ENCODE data around the gene AIFM1. TPM values are rescaled to one million over a fixed set of nuclear protein-coding genes. Genes with fewer than 3 reads are reported as not detected.

Gene AIFM1
- total and polyA plus RNA-seq, 2 experiments from 2014 or later, result 29.6 to 47.3 TPM

- no peaks in the 10 kb centered on the region for H3F3A ChIP-seq (replicated peaks; ENCODE audit: low read depth)
- H3K36me3 ChIP-seq (ENCODE audit: insufficient read depth), result no peaks in the 10 kb centered on the region
- H3K27me3 ChIP-seq (ENCODE audit: insufficient read depth), result no peaks in the 10 kb centered on the region
- no peaks in the 10 kb centered on the region for H3K4me1 Mint-ChIP-seq
- H3K4me2 ChIP-seq, result no peak overlapping the region
- no peak overlapping the region for H2AFZ ChIP-seq
- TF ChIP-seq NANOG (IDR thresholded peaks at IDR 0.05; ENCODE audit: borderline replicate concordance) (no peak), ZNF114 (CRISPR knock-in tag; IDR thresholded peaks at IDR 0.05) (no peak), STAT1 (IDR thresholded peaks at IDR 0.05; ENCODE audit: unreplicated experiment) (no peak), EZH2 (IDR thresholded peaks at IDR 0.05; ENCODE audit: low read depth, unreplicated experiment) (no peak)
- DNase-seq (ENCODE audit: low spot score) (no peak), ATAC-seq (no peak)
- no peak overlapping the region for H3K4me3 ChIP-seq
- H3K27me3 Mint-ChIP-seq (ENCODE audit: insufficient read depth, low read depth, poor library complexity), result peaks cover 2% of the 10 kb centered on the region
- H3K36me3 Mint-ChIP-seq (ENCODE audit: low read depth), result no peaks in the 10 kb centered on the region; the same call in 2 of the 3 replicates
- H3K4me3 Mint-ChIP-seq, result no peak overlapping the region
- H3K9me2 ChIP-seq (ENCODE audit: insufficient read depth), result no peaks in the 10 kb centered on the region
- H3K27ac Mint-ChIP-seq, result no peak overlapping the region
- no peaks in the 10 kb centered on the region for H3K79me2 ChIP-seq (replicated peaks; ENCODE audit: insufficient read depth)
- no peak overlapping the region for H3K27ac ChIP-seq (ENCODE audit: low read depth)
- no peaks in the 10 kb centered on the region for H3K4me1 ChIP-seq (ENCODE audit: insufficient read depth)
- H4K20me1 ChIP-seq (replicated peaks; ENCODE audit: insufficient read depth), result no peaks in the 10 kb centered on the region
- no peaks in the 10 kb centered on the region for H3K9me3 Mint-ChIP-seq
Measured at GRCh38 chrX:130197464-130197863, 31.8 kb upstream of the AIFM1 start.

GRCh38 chrX:130196466-130196865, 30.8 kb upstream of the AIFM1 start:
- Mint-ChIP-seq H3K27me3 (ENCODE audit: insufficient read depth, low read depth, poor library complexity) (peaks cover 2% of the 10 kb centered on the region), H3K9me3 (no peaks in the 10 kb centered on the region), H3K27ac (no peak overlapping the region), H3K4me1 (no peaks in the 10 kb centered on the region), H3K4me3 (no peak overlapping the region), H3K36me3 (ENCODE audit: low read depth) (no peaks in the 10 kb centered on the region; the same call in 2 of the 3 replicates)
- Histone ChIP-seq H3K27me3 (ENCODE audit: insufficient read depth) (no peaks in the 10 kb centered on the region), H3K4me1 (ENCODE audit: insufficient read depth) (no peaks in the 10 kb centered on the region), H3K4me2 (no peak overlapping the region), H3K9me2 (ENCODE audit: insufficient read depth) (no peaks in the 10 kb centered on the region), H2AFZ (no peak overlapping the region), H3K79me2 (replicated peaks; ENCODE audit: insufficient read depth) (no peaks in the 10 kb centered on the region), H3K4me3 (no peak overlapping the region), H3K27ac (ENCODE audit: low read depth) (no peak overlapping the region), H4K20me1 (replicated peaks; ENCODE audit: insufficient read depth) (no peaks in the 10 kb centered on the region), H3F3A (replicated peaks; ENCODE audit: low read depth) (no peaks in the 10 kb centered on the region), H3K36me3 (ENCODE audit: insufficient read depth) (no peaks in the 10 kb centered on the region)
- DNase-seq (ENCODE audit: low spot score) (no peak), ATAC-seq (no peak)
- TF ChIP-seq EZH2 (IDR thresholded peaks at IDR 0.05; ENCODE audit: low read depth, unreplicated experiment), result no peak
- no peak for TF ChIP-seq CREB1 (CRISPR knock-in tag; IDR thresholded peaks at IDR 0.05; ENCODE audit: low read depth)
- no peak for TF ChIP-seq ZNF114 (CRISPR knock-in tag; IDR thresholded peaks at IDR 0.05)
- no peak for TF ChIP-seq JUNB (IDR thresholded peaks at IDR 0.05; ENCODE audit: unreplicated experiment)

GRCh38 chrX:130190801-130191200, 25.2 kb upstream of the AIFM1 start:
- Histone ChIP-seq H3K9me2 (ENCODE audit: insufficient read depth) (no peaks in the 10 kb centered on the region), H3K4me3 (no peak overlapping the region), H3K27ac (ENCODE audit: low read depth) (no peak overlapping the region), H4K20me1 (replicated peaks; ENCODE audit: insufficient read depth) (no peaks in the 10 kb centered on the region), H3K27me3 (ENCODE audit: insufficient read depth) (no peaks in the 10 kb centered on the region), H3K79me2 (replicated peaks; ENCODE audit: insufficient read depth) (no peaks in the 10 kb centered on the region), H3K36me3 (ENCODE audit: insufficient read depth) (no peaks in the 10 kb centered on the region), H3K4me2 (no peak overlapping the region), H2AFZ (no peak overlapping the region), H3F3A (replicated peaks; ENCODE audit: low read depth) (no peaks in the 10 kb centered on the region), H3K4me1 (ENCODE audit: insufficient read depth) (no peaks in the 10 kb centered on the region)
- no peak overlapping the region for H3K27ac Mint-ChIP-seq
- peaks cover 6% of the 10 kb centered on the region for H3K27me3 Mint-ChIP-seq (ENCODE audit: insufficient read depth, low read depth, poor library complexity)
- no peak for ATAC-seq
- H3K4me1 Mint-ChIP-seq, result no peaks in the 10 kb centered on the region
- no peak for TF ChIP-seq ZNF462 (CRISPR knock-in tag; IDR thresholded peaks at IDR 0.05)
- H3K36me3 Mint-ChIP-seq (ENCODE audit: low read depth), result no peaks in the 10 kb centered on the region
- no peak for DNase-seq (ENCODE audit: low spot score)
- H3K4me3 Mint-ChIP-seq, result no peak overlapping the region
- no peaks in the 10 kb centered on the region for H3K9me3 Mint-ChIP-seq

All from GM23338 (cell line).